ENCODE measurements around the gene ZNF391. TPM values are rescaled to one million over a fixed set of nuclear protein-coding genes. Genes with fewer than 3 reads are reported as not detected.

ZNF391 gene
- total RNA-seq, 6 experiments from 2014 or later, result 0.46 to 0.82 (median 0.60) TPM

GRCh38 chr6:27383481-27383880, 5.1 kb upstream of the ZNF391 start:
- Mint-ChIP-seq H3K4me3 (no peak overlapping the region), H3K27me3 (ENCODE audit: insufficient read depth) (no peaks in the 10 kb centered on the region), H3K4me1 (ENCODE audit: low read depth) (peaks cover 9% of the 10 kb centered on the region), H3K27ac (no peak overlapping the region), H3K9me3 (peaks cover 25% of the 10 kb centered on the region), H3K36me3 (ENCODE audit: low read depth) (no peaks in the 10 kb centered on the region)
- no peak for TF ChIP-seq CTCF (IDR thresholded peaks at IDR 0.05)
- no peak for DNase-seq

DNA sequence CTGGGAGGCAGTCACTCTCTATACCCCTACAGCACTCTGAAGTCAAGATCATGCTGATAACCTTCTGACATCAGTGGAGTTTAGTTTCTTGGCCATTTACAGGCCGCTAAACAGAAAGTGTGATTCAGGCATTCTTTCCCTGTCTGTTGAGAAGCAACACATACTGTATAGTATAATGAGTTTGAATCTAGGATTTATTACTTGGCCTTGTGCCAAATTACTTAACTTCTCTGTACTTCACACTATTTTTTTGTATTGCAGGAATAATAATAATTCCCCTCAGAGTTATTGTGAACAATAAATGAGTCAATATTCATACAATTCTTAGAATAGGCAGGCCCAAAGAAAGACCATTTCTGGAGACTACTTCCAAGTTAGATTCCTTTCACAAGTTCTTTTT, 4.1 kb downstream of the ZNF391 start:
- Mint-ChIP-seq H3K27me3 (ENCODE audit: insufficient read depth) (no peaks in the 10 kb centered on the region), H3K4me1 (ENCODE audit: low read depth) (peaks cover 16% of the 10 kb centered on the region), H3K36me3 (ENCODE audit: low read depth) (peaks cover 8% of the 10 kb centered on the region; the same call in 1 of the 2 replicates), H3K9me3 (peaks cover 17% of the 10 kb centered on the region), H3K27ac (no peak overlapping the region), H3K4me3 (no peak overlapping the region)
- DNase-seq, result no peak
- TF ChIP-seq CTCF (IDR thresholded peaks at IDR 0.05), result no peak

GRCh38 chr6:27394073-27394472, 5.5 kb downstream of the ZNF391 start:
- no peak for DNase-seq
- Mint-ChIP-seq H3K36me3 (ENCODE audit: low read depth) (peaks cover 17% of the 10 kb centered on the region), H3K27ac (no peak overlapping the region), H3K4me3 (no peak overlapping the region), H3K4me1 (ENCODE audit: low read depth) (peaks cover 2% of the 10 kb centered on the region; the same call in 1 of the 2 replicates), H3K9me3 (peaks cover 31% of the 10 kb centered on the region), H3K27me3 (ENCODE audit: insufficient read depth) (no peaks in the 10 kb centered on the region)
- no peak for TF ChIP-seq CTCF (IDR thresholded peaks at IDR 0.05)

GRCh38 chr6:27400877-27401642, 12.5 kb downstream of the ZNF391 start:
- Mint-ChIP-seq H3K27ac (no peak overlapping the region), H3K4me1 (ENCODE audit: low read depth) (no peaks in the 10 kb centered on the region), H3K36me3 (ENCODE audit: low read depth) (peaks cover 50% of the 10 kb centered on the region), H3K4me3 (no peak overlapping the region), H3K27me3 (ENCODE audit: insufficient read depth) (no peaks in the 10 kb centered on the region; the same call in 1 of the 2 replicates), H3K9me3 (peaks cover 85% of the 10 kb centered on the region)
- DNase-seq, result no peak
- no peak for TF ChIP-seq CTCF (IDR thresholded peaks at IDR 0.05)

DNA sequence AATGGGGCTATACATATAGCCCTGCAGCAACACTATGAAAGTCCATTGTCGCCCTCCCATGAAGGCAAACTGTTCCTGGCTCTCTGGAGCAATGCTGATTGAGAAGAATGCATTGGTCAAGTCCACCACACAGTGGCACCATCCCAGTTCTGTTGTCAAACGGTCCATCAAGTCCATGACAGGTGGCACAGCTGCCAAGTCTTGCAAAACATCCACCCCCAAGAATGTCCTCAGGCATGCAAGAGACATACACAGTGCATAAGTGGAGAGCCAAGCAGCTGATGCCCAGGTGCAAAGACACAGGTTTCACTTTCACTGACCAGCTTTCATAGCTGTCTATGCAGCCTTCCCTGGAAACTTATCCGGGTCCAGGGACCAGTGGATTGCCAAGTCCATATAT, 17.5 kb downstream of the ZNF391 start:
- Mint-ChIP-seq H3K27ac (no peak overlapping the region), H3K27me3 (ENCODE audit: insufficient read depth) (no peaks in the 10 kb centered on the region; the same call in 1 of the 2 replicates), H3K4me3 (no peak overlapping the region), H3K36me3 (ENCODE audit: low read depth) (peaks cover 21% of the 10 kb centered on the region), H3K4me1 (ENCODE audit: low read depth) (no peaks in the 10 kb centered on the region), H3K9me3 (peaks cover 68% of the 10 kb centered on the region)
- no peak for TF ChIP-seq CTCF (IDR thresholded peaks at IDR 0.05)
- DNase-seq, result no peak
